ENCODE measurements around the gene HSPA2.
A peak's percentile ranks its signal among the peaks of the same experiment; 100 is the strongest.

DNA sequence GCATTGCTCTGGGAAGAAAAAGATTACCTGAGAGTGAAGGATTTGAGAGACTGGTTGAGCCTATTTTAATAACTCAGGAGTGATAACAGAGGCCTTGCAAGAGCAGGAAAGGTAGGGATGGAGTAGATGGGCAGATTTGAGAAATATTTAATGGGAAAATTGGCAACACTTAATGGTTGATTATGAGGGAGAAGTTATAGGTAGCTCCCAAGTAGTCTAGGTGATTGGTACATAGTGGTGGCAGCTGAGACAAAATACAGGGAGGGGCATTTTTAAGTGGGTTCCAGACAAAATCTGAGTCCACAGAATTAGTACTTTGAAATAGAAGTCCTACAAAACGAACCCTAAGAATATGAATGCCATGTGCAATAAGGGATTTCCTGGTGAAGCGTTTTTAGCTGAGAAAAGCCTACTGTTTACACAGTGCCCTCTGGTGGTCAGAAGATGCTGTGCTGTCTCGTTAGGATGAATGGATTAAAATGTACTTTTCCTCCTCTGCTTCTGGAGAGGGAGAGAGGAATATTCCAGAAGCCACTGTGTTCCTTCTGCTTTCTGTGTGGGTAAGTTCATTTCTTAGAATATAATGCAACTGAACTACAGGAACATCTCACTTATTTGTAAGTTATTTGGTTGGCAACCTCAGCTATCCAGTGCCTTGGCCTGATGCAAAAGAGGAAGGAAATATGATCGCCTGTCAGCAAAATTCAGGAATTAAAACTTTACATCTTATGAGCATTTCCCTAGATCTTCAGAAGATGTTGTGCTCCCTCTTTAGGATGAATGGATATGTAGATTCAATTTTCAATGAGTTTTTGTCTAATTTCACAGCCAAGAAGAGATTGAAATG lies 29.5 kb upstream of the HSPA2 start:
- TF ChIP-seq RFX5 (IDR thresholded peaks at IDR 0.05; ENCODE audit: low read length) (0 out of 2 replicates have a peak, but pooled peaks have one; percentile 25), EP300 (IDR thresholded peaks at IDR 0.05; ENCODE audit: borderline replicate concordance in 1 of 2, low read depth in 1 of 2, low read length in 1 of 2) (no peak), NRF1 (IDR thresholded peaks at IDR 0.05; ENCODE audit: low read depth, low read length) (no peak), TCF12 (IDR thresholded peaks at IDR 0.05) (no peak), FOXM1 (IDR thresholded peaks at IDR 0.05; ENCODE audit: low read depth) (no peak), POLR2AphosphoS5 (IDR thresholded peaks at IDR 0.05; ENCODE audit: low read depth, low read length) (no peak), GABPA (IDR thresholded peaks at IDR 0.05; ENCODE audit: low read depth) (no peak), RAD21 (IDR thresholded peaks at IDR 0.05; ENCODE audit: low read length) (peak; percentile 72)
- TF ChIP-seq, protein P1, sequence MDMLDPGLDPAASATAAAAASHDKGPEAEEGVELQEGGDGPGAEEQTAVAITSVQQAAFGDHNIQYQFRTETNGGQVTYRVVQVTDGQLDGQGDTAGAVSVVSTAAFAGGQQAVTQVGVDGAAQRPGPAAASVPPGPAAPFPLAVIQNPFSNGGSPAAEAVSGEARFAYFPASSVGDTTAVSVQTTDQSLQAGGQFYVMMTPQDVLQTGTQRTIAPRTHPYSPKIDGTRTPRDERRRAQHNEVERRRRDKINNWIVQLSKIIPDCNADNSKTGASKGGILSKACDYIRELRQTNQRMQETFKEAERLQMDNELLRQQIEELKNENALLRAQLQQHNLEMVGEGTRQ (IDR thresholded peaks at IDR 0.05; ENCODE audit: borderline replicate concordance, low read depth, low read length) = no peak
- TF ChIP-seq, protein P2, sequence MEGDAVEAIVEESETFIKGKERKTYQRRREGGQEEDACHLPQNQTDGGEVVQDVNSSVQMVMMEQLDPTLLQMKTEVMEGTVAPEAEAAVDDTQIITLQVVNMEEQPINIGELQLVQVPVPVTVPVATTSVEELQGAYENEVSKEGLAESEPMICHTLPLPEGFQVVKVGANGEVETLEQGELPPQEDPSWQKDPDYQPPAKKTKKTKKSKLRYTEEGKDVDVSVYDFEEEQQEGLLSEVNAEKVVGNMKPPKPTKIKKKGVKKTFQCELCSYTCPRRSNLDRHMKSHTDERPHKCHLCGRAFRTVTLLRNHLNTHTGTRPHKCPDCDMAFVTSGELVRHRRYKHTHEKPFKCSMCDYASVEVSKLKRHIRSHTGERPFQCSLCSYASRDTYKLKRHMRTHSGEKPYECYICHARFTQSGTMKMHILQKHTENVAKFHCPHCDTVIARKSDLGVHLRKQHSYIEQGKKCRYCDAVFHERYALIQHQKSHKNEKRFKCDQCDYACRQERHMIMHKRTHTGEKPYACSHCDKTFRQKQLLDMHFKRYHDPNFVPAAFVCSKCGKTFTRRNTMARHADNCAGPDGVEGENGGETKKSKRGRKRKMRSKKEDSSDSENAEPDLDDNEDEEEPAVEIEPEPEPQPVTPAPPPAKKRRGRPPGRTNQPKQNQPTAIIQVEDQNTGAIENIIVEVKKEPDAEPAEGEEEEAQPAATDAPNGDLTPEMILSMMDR (IDR thresholded peaks at IDR 0.05) = peak; percentile 94
- TF ChIP-seq, protein P3, sequence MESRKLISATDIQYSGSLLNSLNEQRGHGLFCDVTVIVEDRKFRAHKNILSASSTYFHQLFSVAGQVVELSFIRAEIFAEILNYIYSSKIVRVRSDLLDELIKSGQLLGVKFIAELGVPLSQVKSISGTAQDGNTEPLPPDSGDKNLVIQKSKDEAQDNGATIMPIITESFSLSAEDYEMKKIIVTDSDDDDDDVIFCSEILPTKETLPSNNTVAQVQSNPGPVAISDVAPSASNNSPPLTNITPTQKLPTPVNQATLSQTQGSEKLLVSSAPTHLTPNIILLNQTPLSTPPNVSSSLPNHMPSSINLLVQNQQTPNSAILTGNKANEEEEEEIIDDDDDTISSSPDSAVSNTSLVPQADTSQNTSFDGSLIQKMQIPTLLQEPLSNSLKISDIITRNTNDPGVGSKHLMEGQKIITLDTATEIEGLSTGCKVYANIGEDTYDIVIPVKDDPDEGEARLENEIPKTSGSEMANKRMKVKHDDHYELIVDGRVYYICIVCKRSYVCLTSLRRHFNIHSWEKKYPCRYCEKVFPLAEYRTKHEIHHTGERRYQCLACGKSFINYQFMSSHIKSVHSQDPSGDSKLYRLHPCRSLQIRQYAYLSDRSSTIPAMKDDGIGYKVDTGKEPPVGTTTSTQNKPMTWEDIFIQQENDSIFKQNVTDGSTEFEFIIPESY (IDR thresholded peaks at IDR 0.05; ENCODE audit: borderline replicate concordance, low read depth) = no peak
- TF ChIP-seq, protein P4, sequence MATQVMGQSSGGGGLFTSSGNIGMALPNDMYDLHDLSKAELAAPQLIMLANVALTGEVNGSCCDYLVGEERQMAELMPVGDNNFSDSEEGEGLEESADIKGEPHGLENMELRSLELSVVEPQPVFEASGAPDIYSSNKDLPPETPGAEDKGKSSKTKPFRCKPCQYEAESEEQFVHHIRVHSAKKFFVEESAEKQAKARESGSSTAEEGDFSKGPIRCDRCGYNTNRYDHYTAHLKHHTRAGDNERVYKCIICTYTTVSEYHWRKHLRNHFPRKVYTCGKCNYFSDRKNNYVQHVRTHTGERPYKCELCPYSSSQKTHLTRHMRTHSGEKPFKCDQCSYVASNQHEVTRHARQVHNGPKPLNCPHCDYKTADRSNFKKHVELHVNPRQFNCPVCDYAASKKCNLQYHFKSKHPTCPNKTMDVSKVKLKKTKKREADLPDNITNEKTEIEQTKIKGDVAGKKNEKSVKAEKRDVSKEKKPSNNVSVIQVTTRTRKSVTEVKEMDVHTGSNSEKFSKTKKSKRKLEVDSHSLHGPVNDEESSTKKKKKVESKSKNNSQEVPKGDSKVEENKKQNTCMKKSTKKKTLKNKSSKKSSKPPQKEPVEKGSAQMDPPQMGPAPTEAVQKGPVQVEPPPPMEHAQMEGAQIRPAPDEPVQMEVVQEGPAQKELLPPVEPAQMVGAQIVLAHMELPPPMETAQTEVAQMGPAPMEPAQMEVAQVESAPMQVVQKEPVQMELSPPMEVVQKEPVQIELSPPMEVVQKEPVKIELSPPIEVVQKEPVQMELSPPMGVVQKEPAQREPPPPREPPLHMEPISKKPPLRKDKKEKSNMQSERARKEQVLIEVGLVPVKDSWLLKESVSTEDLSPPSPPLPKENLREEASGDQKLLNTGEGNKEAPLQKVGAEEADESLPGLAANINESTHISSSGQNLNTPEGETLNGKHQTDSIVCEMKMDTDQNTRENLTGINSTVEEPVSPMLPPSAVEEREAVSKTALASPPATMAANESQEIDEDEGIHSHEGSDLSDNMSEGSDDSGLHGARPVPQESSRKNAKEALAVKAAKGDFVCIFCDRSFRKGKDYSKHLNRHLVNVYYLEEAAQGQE (IDR thresholded peaks at IDR 0.05; ENCODE audit: low read depth, low read length) = no peak
- TF ChIP-seq, protein P5, sequence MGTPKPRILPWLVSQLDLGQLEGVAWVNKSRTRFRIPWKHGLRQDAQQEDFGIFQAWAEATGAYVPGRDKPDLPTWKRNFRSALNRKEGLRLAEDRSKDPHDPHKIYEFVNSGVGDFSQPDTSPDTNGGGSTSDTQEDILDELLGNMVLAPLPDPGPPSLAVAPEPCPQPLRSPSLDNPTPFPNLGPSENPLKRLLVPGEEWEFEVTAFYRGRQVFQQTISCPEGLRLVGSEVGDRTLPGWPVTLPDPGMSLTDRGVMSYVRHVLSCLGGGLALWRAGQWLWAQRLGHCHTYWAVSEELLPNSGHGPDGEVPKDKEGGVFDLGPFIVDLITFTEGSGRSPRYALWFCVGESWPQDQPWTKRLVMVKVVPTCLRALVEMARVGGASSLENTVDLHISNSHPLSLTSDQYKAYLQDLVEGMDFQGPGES (IDR thresholded peaks at IDR 0.05; ENCODE audit: low read depth, low read length) = no peak
